Activated T-cell treated with anti-CD3 and anti-CD28 coated beads for 4 hours (primary cell): ENCODE results near the gene RERE.
"Not testable (repeated sequence)": the region's sequence is repeated elsewhere in the genome, so short reads cannot be mapped to it uniquely, and the experiment has no call there.

Source experiments
- DNase-seq: peaks from one replicate; pipeline ENCODE4 v3.0.0-alpha.2; 2020

RERE gene

DNA sequence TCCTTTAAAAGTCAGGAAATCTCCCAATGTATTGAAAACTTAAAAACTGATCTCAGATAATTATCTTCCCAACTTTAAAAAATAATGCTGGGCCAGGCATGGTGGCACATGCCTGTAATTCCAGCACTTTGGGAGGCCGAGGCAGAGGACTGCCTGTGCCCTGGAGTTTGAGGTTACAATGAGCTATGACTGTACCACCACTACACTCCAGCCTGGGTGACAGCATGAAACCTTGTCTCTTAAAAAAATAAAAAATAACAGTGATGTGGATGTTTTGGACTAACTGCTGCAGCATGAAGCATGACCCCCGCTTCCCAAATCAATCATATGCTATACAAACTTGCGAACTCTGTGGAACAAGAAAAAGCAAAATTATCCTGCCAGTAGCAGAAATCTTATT lies 186.3 kb downstream of the RERE start:
- DNase-seq: no peak

- DNase-seq: no peak
Measured at GRCh38 chr1:8629241-8630091, 188.0 kb downstream of the RERE start.

DNA sequence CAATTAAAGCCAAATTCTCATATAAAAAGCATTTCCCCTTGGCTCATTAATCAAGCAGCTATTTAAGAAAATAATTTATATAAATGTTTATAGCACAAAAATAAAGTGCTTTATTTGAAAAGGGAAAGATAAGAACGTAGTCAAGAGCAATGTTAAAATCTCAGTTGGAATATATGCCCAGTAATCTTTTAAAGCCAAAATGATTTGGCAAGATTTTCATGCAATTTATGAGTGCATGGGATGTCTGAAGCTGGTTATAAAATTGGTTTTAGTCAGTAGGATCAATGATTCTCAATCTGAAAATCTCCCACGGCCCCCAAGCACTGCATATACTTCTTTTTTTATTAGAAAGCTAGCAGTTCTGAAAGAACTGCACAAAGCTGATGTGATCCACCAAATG lies 188.8 kb downstream of the RERE start:
- no peak for DNase-seq

- DNase-seq: no peak
Measured at GRCh38 chr1:8627728-8628127, 189.7 kb downstream of the RERE start.

- no peak for DNase-seq
Measured at GRCh38 chr1:8625981-8626898, 191.2 kb downstream of the RERE start.

- no peak for DNase-seq
Measured at GRCh38 chr1:8625491-8625890, 191.9 kb downstream of the RERE start.

GRCh38 chr1:8623651-8624192 lies 193.7 kb downstream of the RERE start:
- DNase-seq: not testable (repeated sequence)

DNA sequence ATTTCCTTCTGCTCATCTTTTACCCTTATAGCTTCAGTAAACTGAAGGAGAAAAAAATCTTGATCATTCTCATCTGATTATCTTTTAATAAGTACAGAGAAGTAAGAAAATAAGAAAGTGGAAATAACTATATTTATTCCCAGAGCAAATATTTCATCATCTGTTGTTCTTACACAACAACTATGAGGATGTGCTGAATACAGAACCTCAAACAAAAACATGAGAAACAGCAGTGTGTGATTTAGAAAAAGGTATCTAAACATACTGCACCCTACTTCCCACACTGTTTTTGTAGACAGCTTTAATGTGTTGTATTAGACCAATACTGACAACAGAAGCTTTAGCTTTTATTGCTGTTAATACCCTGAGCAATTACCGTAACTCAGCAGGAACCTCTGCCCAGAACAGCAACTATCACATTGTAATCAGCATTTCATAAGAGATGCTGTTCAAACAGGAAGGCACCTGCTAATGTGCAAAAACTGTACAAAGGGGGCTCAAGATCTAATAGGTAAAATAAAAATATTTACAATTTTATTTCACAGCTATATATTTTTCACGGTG lies 195.6 kb downstream of the RERE start:
- DNase-seq: not testable (repeated sequence)

- not testable (repeated sequence) for DNase-seq
Measured at GRCh38 chr1:8621034-8621582, 196.3 kb downstream of the RERE start.

- not testable (repeated sequence) for DNase-seq
Measured at GRCh38 chr1:8619917-8620502, 197.4 kb downstream of the RERE start.

DNA sequence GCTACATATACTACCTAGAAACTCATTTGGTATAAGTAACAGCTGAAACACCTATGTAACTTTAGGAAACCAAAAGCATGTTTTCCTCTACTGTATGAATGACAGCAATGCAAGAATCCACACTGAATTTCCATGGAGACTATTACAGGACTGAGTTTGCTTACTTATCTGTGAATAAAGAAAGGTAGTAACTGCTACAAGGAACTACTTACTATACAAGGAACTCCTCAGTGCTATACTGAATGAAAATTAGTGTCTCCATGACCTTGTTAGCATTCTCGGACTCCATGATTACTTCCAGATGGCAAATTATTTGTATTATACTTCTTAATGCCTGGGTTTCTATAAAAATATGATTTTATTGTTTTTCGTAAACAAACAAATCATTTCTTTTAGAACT lies 198.0 kb downstream of the RERE start:
- not testable (repeated sequence) for DNase-seq

DNA sequence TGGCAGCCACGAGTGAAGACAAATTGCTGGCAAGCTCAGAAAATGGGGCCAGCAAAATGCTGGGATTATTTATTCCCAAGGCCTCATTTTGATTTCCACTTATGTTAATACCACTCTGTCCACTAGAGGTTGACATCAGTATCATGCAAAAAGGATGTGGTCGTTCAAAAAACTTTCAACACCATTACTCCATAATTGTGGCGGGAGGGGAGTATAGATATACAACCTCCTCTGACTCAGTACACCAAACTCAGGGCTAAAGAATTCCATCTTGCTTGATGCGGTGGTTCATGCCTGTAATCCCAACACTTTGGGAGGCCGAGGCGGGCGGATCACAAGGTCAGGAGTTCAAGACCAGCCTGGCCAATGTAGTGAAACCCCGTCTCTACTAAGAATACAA lies 200.6 kb downstream of the RERE start:
- DNase-seq: not testable (repeated sequence)

GRCh38 chr1:8611634-8612515 lies 205.6 kb downstream of the RERE start:
- DNase-seq: not testable (repeated sequence)

DNA sequence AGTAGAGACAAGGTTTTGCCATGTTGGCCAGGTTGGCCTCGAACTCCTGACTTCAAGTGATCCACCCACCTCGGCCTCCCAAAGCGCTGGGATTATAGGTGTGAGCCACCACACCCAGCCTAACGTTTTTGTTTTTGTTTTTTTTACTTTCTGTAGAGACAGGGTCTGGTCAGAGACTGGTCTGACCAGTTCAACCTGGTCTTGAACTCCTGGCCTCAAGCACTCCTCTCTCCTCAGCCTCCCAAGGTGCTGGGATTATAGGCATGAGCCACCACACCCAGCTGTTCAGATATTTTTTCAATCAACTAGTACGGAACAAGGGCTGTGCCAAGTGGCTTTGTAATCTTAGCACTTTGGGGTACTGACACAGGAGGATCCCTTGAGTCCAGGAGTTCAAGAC lies 209.5 kb downstream of the RERE start:
- DNase-seq: no peak

DNA sequence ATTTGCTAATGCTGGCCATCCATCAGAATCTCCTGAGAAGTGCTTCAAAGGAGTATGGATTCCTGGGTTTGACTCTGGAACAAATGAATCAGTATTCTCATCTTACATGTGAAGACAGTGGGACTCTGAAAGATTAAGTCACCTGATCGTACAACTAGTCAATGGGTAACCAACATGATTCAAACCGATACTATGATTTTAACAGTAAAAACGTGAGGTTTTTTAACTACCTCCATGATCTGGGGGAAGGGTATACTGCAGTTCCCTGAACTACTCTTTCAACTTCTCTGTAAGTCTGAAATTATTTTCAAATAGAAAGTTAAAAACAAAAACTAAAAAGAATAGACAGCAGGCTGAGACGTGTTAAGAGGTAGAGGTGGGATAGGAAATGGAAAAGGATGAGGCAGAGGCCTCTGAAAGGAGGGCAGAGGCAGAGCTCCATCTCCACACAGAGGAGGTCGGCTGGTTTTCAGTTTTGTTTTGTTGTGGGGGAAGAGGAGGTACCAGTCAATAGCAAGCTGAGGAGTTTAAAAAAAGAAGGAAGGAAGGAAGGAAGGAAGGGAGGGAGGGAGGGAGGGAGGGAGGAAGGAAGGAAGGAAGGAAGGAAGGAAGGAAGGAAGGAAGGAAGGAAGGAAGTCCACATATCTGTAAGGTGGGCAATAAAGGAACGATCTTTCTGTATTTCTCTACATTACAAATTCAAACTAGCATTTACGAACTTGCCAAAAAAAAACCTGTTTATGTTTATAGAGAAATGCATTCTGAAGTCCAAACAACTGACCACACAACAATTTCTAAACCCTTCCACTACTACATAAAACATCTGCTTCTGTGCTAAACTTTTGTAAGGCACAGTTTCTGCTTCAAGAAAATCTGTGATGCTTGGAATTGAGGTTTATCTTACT lies 213.1 kb downstream of the RERE start:
- no peak for DNase-seq

- DNase-seq: no peak
Measured at GRCh38 chr1:8603220-8603616, 214.2 kb downstream of the RERE start.

DNA sequence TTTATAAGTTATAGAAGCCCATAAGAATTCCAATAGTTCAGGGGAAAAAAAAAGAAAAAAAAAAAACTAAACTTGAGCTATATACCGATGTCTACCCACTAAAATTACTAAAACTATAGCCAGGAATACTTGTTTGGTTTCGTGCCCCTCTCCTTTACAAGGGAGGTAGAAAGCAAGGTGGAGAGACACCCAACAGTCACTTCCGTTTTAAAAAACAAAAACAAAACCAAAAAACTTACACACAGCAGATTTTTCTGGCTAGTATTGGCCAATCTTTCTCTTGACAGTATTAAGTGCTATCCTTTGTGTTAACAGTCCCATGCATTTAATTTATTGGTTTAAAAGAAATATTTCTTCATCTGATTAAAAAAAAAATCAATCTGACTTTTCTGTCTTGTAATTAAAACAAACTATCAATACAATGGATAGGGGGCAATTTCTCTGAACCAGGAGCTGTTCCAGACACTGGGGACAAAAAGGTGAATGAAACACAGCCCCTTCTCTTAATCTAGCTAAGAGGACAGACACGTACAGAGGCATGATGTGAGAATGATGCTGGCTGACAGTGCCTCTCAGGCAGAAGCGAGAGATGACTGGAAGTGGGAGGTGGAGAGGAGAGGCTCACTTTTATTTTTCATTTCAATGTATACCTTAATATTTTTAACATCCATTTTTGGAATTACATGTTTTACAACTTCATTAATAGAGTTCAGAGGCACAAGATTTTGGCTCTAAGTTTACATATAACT lies 214.8 kb downstream of the RERE start:
- no peak for DNase-seq

DNA sequence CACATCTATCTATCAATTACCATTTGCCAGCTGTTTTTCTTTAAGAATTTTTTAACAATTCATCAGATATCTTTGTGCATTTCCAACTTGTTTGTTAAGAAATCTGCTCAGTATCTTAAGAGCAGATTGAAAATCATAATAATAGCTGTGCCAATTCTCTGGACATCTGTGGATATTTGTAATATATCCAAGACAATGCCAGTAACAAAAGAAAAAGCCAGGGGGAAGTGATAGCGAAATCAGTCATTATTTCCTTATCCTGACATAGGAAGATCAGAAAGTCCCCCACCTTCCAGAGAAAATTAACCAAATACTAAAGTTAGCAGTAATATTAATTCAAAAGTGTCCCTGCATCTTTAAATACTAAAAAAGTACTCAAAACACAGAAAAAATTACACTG lies 217.1 kb downstream of the RERE start:
- DNase-seq: no peak

DNA sequence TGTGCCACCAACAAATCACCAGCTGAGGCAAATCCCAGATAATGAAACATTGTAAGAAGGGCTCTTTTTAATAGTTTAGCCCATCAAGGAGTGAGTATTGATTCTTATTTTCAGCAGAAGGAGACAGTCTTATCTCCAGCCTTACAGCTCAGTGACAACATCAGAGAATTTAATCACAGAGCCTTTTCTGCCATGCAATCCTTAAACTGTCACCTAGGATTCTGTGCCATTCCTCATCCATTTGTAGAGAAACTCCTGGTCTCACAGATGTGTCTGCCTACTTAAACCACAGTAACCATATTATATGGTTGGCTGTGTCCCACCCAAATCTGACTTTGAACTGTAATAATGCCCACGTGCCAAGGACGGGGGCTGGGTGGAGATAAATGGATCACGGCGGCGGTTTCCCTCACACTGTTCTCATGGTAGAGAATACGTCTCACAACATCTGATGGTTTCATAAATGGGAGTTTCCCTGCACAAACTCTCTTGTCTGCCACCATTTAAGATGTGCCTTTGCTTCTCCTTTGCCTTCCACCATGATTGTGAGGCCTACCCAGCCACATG lies 217.7 kb downstream of the RERE start:
- no peak for DNase-seq
